Regular cardiac myocyte (primary cell): ENCODE results near the gene CARD11. TPM values are rescaled to one million over a fixed set of nuclear protein-coding genes. Genes with fewer than 3 reads are reported as not detected.

Source experiments
- total RNA-seq: library from RNA; depleted of rRNA; stranded (reverse); fragments of >200 nt; gene quantifications from 2 replicates; pipeline ENCODE4 v1.2.3, GENCODE V29; 2014

Gene CARD11
- 0.28 and 0.38 TPM in 2 replicates for total RNA-seq

GRCh38 chr7:3043544-3044371 lies at the start of gene CARD11:
Gene CARD11, minus strand, starts transcription at chr7:3043867. Its CDS starts 85,361 bp downstream, at chr7:2958506.

Other genes with a start within 250 kb of the CARD11 start
- gene GNA12, start 199.6 kb downstream of the CARD11 start, total RNA-seq: 23.4 and 27.0 TPM in 2 replicates